ENCODE measurements around the gene NAGK.
"Not testable (repeated sequence)": the region's sequence is repeated elsewhere in the genome, so short reads cannot be mapped to it uniquely, and the experiment has no call there.

- TF ChIP-seq, protein P1, sequence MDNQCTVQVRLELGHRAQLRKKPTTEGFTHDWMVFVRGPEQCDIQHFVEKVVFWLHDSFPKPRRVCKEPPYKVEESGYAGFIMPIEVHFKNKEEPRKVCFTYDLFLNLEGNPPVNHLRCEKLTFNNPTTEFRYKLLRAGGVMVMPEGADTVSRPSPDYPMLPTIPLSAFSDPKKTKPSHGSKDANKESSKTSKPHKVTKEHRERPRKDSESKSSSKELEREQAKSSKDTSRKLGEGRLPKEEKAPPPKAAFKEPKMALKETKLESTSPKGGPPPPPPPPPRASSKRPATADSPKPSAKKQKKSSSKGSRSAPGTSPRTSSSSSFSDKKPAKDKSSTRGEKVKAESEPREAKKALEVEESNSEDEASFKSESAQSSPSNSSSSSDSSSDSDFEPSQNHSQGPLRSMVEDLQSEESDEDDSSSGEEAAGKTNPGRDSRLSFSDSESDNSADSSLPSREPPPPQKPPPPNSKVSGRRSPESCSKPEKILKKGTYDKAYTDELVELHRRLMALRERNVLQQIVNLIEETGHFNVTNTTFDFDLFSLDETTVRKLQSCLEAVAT (IDR thresholded peaks at IDR 0.05) = not testable (repeated sequence)
- not testable (repeated sequence) for TF ChIP-seq IRF2 (CRISPR knock-in tag; IDR thresholded peaks at IDR 0.05); BRF1 (IDR thresholded peaks at IDR 0.05; ENCODE audit: borderline replicate concordance, extremely low read depth, insufficient read length); MAFG (tag; conservative IDR thresholded peaks at IDR 0.05)
- TF ChIP-seq, protein P2, sequence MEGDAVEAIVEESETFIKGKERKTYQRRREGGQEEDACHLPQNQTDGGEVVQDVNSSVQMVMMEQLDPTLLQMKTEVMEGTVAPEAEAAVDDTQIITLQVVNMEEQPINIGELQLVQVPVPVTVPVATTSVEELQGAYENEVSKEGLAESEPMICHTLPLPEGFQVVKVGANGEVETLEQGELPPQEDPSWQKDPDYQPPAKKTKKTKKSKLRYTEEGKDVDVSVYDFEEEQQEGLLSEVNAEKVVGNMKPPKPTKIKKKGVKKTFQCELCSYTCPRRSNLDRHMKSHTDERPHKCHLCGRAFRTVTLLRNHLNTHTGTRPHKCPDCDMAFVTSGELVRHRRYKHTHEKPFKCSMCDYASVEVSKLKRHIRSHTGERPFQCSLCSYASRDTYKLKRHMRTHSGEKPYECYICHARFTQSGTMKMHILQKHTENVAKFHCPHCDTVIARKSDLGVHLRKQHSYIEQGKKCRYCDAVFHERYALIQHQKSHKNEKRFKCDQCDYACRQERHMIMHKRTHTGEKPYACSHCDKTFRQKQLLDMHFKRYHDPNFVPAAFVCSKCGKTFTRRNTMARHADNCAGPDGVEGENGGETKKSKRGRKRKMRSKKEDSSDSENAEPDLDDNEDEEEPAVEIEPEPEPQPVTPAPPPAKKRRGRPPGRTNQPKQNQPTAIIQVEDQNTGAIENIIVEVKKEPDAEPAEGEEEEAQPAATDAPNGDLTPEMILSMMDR (IDR thresholded peaks at IDR 0.05 in 2 of 3, conservative IDR thresholded peaks at IDR 0.05 in 1 of 3; ENCODE audit: insufficient read depth in 2 of 3, low read depth in 1 of 3, low read length in 3 of 3) = not testable (repeated sequence)
Observed at GRCh38 chr2:71091808-71092207, 23.4 kb downstream of the NAGK start.

All from K562 (cell line).